ENCODE results near the gene ITGB4.

The ITGB4 gene

GRCh38 chr17:75720656-75721462, at the start of gene ITGB4:
TSS of gene ITGB4 (plus strand) at chr17:75721459. CDS start at chr17:75724704, 3,245 bp downstream.
- peak; percentile 10 to 14 (median 13) for DNase-seq (ENCODE audit: low read depth in 2 of 3, low spot score in 2 of 3)

GRCh38 chr17:75672011-75672410, 49.2 kb upstream of the ITGB4 start:
- DNase-seq (ENCODE audit: low read depth in 2 of 3, low spot score in 2 of 3) = no peak

GRCh38 chr17:75673487-75673886, 47.8 kb upstream of the ITGB4 start:
- DNase-seq (ENCODE audit: low read depth in 2 of 3, low spot score in 2 of 3) = no peak

GRCh38 chr17:75676461-75676860, 44.8 kb upstream of the ITGB4 start:
- DNase-seq (ENCODE audit: low read depth in 2 of 3, low spot score in 2 of 3) = no peak

GRCh38 chr17:75679706-75680211, 41.5 kb upstream of the ITGB4 start:
- no peak for DNase-seq (ENCODE audit: low read depth in 2 of 3, low spot score in 2 of 3)

- no peak for DNase-seq (ENCODE audit: low read depth in 2 of 3, low spot score in 2 of 3)
These were observed 40.8 kb upstream of the ITGB4 start for GRCh38 chr17:75680431-75680830.

GRCh38 chr17:75681289-75681688, 40.0 kb upstream of the ITGB4 start:
- DNase-seq (ENCODE audit: low read depth in 2 of 3, low spot score in 2 of 3) = no peak

GRCh38 chr17:75683583-75683982, 37.7 kb upstream of the ITGB4 start:
- DNase-seq (ENCODE audit: low read depth in 2 of 3, low spot score in 2 of 3) = no peak

- DNase-seq (ENCODE audit: low read depth in 2 of 3, low spot score in 2 of 3) = no peak
These were observed 37.0 kb upstream of the ITGB4 start for GRCh38 chr17:75684249-75684648.

- no peak for DNase-seq (ENCODE audit: low read depth in 2 of 3, low spot score in 2 of 3)
These were observed 36.3 kb upstream of the ITGB4 start for GRCh38 chr17:75684924-75685323.

- no peak for DNase-seq (ENCODE audit: low read depth in 2 of 3, low spot score in 2 of 3)
These were observed 35.8 kb upstream of the ITGB4 start for GRCh38 chr17:75685499-75685898.

- DNase-seq (ENCODE audit: low read depth in 2 of 3, low spot score in 2 of 3) = no peak
These were observed 32.9 kb upstream of the ITGB4 start for GRCh38 chr17:75688209-75688825.

GRCh38 chr17:75689441-75689873, 31.8 kb upstream of the ITGB4 start:
- DNase-seq (ENCODE audit: low read depth in 2 of 3, low spot score in 2 of 3) = no peak

GRCh38 chr17:75691371-75691791, 29.9 kb upstream of the ITGB4 start:
- peak in 2 of 3 experiments; percentile 22 to 28 for DNase-seq (ENCODE audit: low read depth in 2 of 3, low spot score in 2 of 3)

- no peak for DNase-seq (ENCODE audit: low read depth in 2 of 3, low spot score in 2 of 3)
These were observed 29.2 kb upstream of the ITGB4 start for GRCh38 chr17:75691801-75692626.

GRCh38 chr17:75692976-75693375, 28.3 kb upstream of the ITGB4 start:
- DNase-seq (ENCODE audit: low read depth in 2 of 3, low spot score in 2 of 3) = no peak

- DNase-seq (ENCODE audit: low read depth in 2 of 3, low spot score in 2 of 3) = no peak
These were observed 27.5 kb upstream of the ITGB4 start for GRCh38 chr17:75693500-75694481.

- DNase-seq (ENCODE audit: low read depth in 2 of 3, low spot score in 2 of 3) = no peak
These were observed 26.7 kb upstream of the ITGB4 start for GRCh38 chr17:75694536-75694935.

- no peak for DNase-seq (ENCODE audit: low read depth in 2 of 3, low spot score in 2 of 3)
These were observed 26.0 kb upstream of the ITGB4 start for GRCh38 chr17:75695141-75695829.

GRCh38 chr17:75695830-75696271, 25.4 kb upstream of the ITGB4 start:
- DNase-seq (ENCODE audit: low read depth in 2 of 3, low spot score in 2 of 3) = no peak
